ENCODE data around the gene EPAS1. TPM values are rescaled to one million over a fixed set of nuclear protein-coding genes. Genes with fewer than 3 reads are reported as not detected.

Gene EPAS1
- total and polyA plus RNA-seq, 2 of the 13 experiments (the other 11 are each of a cell fraction or from before 2014, with no cell fraction given), result 47.1 to 182 TPM

DNA sequence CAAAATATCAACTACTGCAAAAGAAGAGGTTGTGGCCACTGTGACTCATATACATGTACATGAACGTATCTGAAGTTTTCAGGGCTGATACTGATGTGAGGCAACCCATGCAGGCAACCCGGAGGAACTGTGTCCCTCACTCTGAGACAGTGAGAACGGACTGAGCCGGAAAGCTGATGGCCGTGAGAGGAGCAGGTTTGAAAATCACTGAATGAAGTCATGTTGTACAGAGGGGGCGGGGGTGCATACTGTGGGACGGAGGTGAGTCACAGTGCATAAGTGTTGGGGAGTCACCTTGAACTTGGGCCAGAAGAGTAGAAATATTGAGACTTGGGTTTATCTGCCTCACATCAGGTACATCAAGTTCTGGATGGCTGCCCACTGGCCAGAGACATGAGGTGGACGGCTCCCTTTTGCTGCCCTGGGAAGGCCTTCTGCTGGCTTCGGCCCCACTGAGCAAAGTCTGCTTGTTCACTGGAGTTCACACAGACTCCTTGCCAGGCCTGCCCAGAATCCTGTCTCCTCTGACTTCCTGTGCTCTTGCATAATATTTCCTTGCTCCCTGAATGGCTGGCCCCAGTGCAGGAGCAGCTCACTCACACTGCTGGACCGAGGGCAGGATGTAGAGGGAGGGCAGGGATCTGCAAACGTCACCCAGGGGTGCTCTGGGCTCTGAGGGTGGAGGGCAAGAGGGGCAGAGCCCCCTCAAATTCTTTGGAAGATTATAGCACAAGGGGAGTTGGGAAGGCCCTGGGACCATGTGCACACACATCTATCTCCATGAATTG lies 18.1 kb downstream of the EPAS1 start (continued):
- TF ChIP-seq ZNF318 (CRISPR knock-in tag; IDR thresholded peaks at IDR 0.05) (peak; percentile 74; the same call in 1 of the 2 replicates), SMAD1 (CRISPR knock-in tag; IDR thresholded peaks at IDR 0.05; ENCODE audit: borderline replicate concordance, low read depth) (peak; percentile 98; the same call in 1 of the 2 replicates), FOXP1 (IDR thresholded peaks at IDR 0.05) (no peak), FOXP1 (CRISPR knock-in tag; IDR thresholded peaks at IDR 0.05) (peak; percentile 74), SIX4 (CRISPR knock-in tag; IDR thresholded peaks at IDR 0.05) (peak; percentile 55), BCL6 (CRISPR knock-in tag; IDR thresholded peaks at IDR 0.05) (peak; percentile 92), HHEX (CRISPR knock-in tag; IDR thresholded peaks at IDR 0.05) (0 out of 2 replicates have a peak, but pooled peaks have one; percentile 9), NFIC (IDR thresholded peaks at IDR 0.05; ENCODE audit: low read length) (peak; percentile 47; the same call in 1 of the 2 replicates), ATF7-NPFF (CRISPR knock-in tag; IDR thresholded peaks at IDR 0.05; ENCODE audit: low read depth) (peak; percentile 71; the same call in 1 of the 2 replicates), ZNF605 (CRISPR knock-in tag; IDR thresholded peaks at IDR 0.05) (peak; percentile 99), PHF5A (CRISPR knock-in tag; IDR thresholded peaks at IDR 0.05; ENCODE audit: low read depth, unreplicated experiment) (peak; percentile 95), ZFY (CRISPR knock-in tag; IDR thresholded peaks at IDR 0.05) (peak; percentile 86), SNAI1 (CRISPR knock-in tag; IDR thresholded peaks at IDR 0.05; ENCODE audit: borderline replicate concordance) (no peak), TBX3 (IDR thresholded peaks at IDR 0.05; ENCODE audit: borderline replicate concordance) (peak; percentile 81; the same call in 1 of the 2 replicates), XBP1 (CRISPR knock-in tag; IDR thresholded peaks at IDR 0.05) (no peak), GATAD2A (CRISPR knock-in tag; IDR thresholded peaks at IDR 0.05) (peak; percentile 99), ZNF773 (CRISPR knock-in tag; IDR thresholded peaks at IDR 0.05; ENCODE audit: borderline replicate concordance) (no peak), ZNF282 (IDR thresholded peaks at IDR 0.05; ENCODE audit: partially characterized antibody) (no peak), ZNF441 (CRISPR knock-in tag; IDR thresholded peaks at IDR 0.05; ENCODE audit: borderline replicate concordance) (peak; percentile 95), NKX3-1 (CRISPR knock-in tag; IDR thresholded peaks at IDR 0.05) (peak; percentile 83), MATR3 (CRISPR knock-in tag; IDR thresholded peaks at IDR 0.05) (no peak), MIER2 (CRISPR knock-in tag; IDR thresholded peaks at IDR 0.05) (peak; percentile 84)
- TF ChIP-seq, protein P1, sequence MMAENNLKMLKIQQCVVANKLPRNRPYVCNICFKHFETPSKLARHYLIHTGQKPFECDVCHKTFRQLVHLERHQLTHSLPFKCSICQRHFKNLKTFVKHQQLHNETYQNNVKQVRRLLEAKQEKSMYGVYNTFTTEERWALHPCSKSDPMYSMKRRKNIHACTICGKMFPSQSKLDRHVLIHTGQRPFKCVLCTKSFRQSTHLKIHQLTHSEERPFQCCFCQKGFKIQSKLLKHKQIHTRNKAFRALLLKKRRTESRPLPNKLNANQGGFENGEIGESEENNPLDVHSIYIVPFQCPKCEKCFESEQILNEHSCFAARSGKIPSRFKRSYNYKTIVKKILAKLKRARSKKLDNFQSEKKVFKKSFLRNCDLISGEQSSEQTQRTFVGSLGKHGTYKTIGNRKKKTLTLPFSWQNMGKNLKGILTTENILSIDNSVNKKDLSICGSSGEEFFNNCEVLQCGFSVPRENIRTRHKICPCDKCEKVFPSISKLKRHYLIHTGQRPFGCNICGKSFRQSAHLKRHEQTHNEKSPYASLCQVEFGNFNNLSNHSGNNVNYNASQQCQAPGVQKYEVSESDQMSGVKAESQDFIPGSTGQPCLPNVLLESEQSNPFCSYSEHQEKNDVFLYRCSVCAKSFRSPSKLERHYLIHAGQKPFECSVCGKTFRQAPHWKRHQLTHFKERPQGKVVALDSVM (CRISPR knock-in tag; IDR thresholded peaks at IDR 0.05), result peak; percentile 34; the same call in 1 of the 2 replicates
